Forelimb muscle (tissue), 1 donor: ENCODE results near the gene HIC2. TPM values are rescaled to one million over a fixed set of nuclear protein-coding genes. Genes with fewer than 3 reads are reported as not detected.
"Not testable (repeated sequence)": the region's sequence is repeated elsewhere in the genome, so short reads cannot be mapped to it uniquely, and the experiment has no call there.

Experiments used
- DNase-seq: peaks from one replicate; pipeline ENCODE4 v3.0.0-alpha.2; 2013; ENCODE audit warnings: low read depth
- polyA plus RNA-seq: library from polyadenylated mRNA; unstranded; fragments of 120-200 nt; gene quantifications from one replicate; pipeline ENCODE4 v1.2.1, GENCODE V29; 2013; ENCODE audit not compliant: insufficient read length

The HIC2 gene
- polyA plus RNA-seq, 1 donor = 4.6 TPM

DNA sequence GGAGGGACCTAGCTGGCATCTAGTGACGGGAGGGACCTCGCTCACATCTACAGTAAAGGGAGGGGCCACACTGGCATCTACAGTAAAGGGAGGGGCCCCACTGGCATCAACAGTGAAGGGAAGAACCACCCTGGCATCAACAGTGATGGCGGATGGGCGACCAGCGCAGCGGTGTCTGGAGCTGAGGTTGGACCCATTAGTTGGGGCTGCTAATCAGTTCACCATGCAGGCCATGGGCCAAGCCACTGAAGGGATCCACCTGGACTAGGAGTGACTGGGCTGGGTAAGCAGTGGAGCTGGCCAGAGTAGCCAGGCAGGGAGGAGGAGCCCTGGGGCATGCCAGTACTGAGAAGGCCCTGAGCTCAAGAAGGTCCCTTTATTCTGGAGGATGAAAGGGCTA lies 73.4 kb downstream of the HIC2 start:
- DNase-seq = not testable (repeated sequence)

DNA sequence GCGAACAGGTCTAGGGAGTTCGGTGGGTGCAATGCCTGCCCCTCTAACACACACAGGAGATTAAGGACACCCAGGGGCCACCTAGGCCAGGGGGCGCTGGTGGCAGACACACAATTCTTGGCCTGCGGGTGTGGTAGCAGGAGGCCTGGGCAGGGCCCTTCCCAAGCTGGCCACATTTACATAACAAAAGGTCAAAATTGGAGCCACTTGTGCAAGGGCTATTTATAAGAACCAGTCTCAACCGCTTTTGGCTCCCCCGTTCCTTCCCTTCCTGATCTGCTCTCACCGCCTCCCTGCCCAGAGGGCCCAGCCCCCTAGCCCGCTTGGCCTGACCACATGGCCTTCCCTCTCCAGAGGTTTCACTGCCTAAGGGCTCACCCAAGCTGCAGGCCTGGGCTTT lies 75.1 kb downstream of the HIC2 start:
- DNase-seq = not testable (repeated sequence)

DNA sequence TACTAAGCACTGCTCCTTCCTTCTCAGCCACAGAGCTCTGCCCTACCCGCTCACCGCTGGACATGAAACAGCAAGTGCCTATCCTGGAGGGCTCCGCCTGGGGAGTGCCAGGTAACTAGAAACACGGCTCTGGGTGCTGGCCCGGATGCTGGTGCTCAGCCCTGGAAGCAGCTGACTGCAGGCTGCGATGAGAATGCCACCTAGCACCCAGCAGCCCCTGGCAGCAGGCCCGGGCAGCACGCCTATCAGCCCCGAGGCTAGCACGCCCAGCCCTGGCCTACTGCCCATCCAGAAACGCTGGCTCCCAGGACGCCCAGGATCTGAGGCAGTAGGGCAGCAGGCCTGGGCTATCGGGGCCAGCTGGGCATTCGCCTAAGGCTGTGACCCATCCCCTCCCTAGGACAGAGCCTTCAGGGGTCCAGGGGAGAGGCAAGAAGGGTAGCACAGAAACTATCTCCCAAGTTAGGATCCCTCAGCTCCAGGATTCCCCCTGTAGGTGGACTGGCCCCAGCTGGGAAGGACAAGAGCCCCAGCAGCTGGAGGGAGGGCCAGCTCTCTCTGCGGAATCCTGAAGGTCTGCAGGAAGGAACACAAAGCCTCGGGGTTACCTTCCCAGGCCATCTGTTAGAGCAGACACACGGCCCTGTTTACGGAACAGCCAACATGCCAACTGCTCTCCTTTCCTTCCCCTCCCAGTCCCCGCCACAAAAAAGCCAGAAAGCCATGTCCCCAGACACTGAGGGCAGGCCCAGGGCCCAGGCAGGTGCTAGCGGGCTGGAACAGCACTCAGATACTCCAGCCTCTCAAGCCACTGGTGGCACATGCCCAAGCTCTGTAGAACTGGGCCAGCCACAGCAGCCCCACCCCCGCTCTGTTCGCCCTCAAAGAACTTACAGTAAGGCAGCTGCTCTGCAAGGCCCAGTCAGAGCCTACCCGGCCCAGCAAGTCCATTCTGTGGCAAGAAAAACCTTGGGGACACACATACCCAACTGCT lies 76.9 kb downstream of the HIC2 start:
- not testable (repeated sequence) for DNase-seq

DNA sequence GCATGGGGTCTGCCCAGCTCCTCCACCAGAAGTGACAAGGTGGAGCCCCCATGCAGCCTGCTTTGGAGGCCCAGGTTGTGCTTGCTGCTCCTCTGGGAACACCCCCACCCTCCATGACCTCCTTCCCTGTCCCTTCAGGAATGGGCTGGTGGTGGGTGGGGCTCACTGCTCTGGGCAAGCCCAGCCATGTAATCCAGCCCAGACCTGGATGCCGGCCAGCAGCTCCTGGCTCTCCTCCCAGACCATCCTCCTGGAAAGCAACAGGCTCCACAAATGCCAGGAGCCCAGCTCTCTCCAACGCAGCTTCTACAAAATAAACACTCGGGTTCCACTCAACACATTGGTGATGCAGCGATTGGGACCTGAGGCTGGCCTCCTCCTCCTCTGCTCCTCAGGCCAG lies 80.8 kb downstream of the HIC2 start:
- DNase-seq = not testable (repeated sequence)

DNA sequence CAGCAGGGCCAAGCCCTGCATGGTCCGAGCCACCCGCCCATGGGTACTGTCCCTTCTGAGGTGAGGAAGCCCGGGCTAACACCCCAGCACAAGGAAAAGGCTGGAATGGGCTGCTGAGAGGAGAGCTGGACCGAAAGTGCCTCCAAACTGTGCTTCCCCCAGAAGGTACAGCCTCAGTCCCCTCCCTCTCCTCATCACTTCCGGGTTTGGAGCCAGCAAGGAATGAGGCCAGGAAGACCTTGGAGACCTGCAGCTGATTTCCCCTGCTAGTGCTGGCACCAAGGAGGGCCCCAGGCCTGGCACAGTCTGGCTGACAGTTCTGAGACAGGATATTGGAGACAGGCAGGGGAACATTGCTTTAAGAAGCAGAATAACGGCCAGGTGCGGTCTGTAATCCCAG lies 81.3 kb downstream of the HIC2 start:
- DNase-seq = not testable (repeated sequence)

DNA sequence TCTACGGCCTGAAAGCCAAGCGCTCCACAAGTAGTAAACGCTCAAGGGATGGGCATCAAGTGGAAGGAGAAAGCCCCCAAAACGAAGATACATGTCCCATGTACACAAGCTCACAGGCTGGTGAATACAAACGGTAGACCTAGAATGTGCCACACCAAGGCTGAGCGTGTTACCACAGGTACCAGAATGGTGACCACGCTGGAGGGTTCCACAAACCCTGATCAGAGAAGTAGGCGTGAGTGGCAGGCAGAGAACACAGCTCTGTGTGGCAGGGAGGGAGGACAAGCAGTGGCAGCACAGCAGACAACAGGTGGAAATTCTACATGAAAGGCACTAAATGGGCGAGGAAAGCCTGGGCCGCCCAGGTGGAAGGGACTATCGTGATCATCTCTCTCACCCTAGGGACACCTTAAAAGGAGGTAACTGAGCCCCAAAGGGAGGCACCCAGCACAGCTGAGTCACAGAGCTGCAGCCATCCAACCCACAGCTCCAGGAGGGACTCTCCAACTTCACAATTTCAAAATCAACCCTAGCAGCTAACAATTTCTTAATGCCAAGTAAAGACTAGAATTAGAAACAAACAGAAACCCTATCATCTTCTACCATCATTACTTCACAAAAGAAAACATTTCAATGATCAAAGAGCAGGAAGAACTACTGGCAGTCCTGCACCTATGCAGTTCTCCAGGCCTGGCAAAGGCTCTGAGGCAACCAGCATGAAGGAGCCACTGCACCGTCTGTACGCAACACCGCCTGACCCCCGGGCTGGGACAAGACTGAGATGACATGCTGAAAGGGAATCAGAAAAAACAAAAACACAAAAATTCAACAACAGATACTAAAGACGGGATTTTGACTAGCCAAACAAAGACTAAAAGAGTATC lies 82.7 kb downstream of the HIC2 start:
- not testable (repeated sequence) for DNase-seq

Other genes starting within 250 kb of the HIC2 start
- gene RIMBP3B, start 33.6 kb upstream of the HIC2 start, polyA plus RNA-seq = not detected
- 0.51 TPM for gene TMEM191C, start 50.0 kb downstream of the HIC2 start, polyA plus RNA-seq
- gene RIMBP3C, start 134.1 kb downstream of the HIC2 start, polyA plus RNA-seq = 0.35 TPM
- gene UBE2L3, start 150.3 kb downstream of the HIC2 start, polyA plus RNA-seq = 36.8 TPM
- gene YDJC, start 212.7 kb downstream of the HIC2 start, polyA plus RNA-seq = 4.9 TPM
- gene CCDC116, start 215.4 kb downstream of the HIC2 start, polyA plus RNA-seq = 0.51 TPM
- gene SDF2L1, start 224.9 kb downstream of the HIC2 start, polyA plus RNA-seq = 6.4 TPM
- 28.6 TPM for gene PPIL2, start 248.6 kb downstream of the HIC2 start, polyA plus RNA-seq